Esophagus squamous epithelium (tissue), 5 donors: ENCODE data around the gene ST7. TPM values are rescaled to one million over a fixed set of nuclear protein-coding genes. Genes with fewer than 3 reads are reported as not detected.

ENCODE experiments used
- DNase-seq: peaks from one replicate; lab custom pipeline; 2025; lab: John Stamatoyannopoulos, UW
- H3K27ac ChIP-seq, 4 donors: fragments of 200-600 bp; sonication (generic); one replicate each; pipeline ENCODE4 v1.5.1; 2016 to 2019; ENCODE audit warnings: mild to moderate bottlenecking in 1 of 4
- H3K27me3 ChIP-seq, 4 donors: fragments of 200-600 bp; sonication (generic); 1 replicate in 3 of 4; 2 replicates in 1 of 4; pipeline versions ENCODE4 v1.5.1 to v1.6.0; 2017 to 2021; ENCODE audit warnings: antibody characterized with exemption in 1 of 4
- H3K36me3 ChIP-seq, 3 donors: fragments of 200-600 bp; sonication (generic); one replicate each; pipeline ENCODE4 v1.5.1; 2016 to 2019
- H3K4me1 ChIP-seq, 3 donors: fragments of 200-600 bp; sonication (generic); one replicate each; pipeline ENCODE4 v1.5.1; 2017 to 2019
- H3K4me3 ChIP-seq, 4 donors: fragments of 200-600 bp; sonication (generic); 1 replicate in 3 of 4; 2 replicates in 1 of 4; pipeline ENCODE4 v1.5.1; 2016 to 2019; ENCODE audit warnings: mild to moderate bottlenecking in 2 of 4, moderate library complexity in 1 of 4
- H3K9me3 ChIP-seq, 3 donors: fragments of 200-600 bp; sonication (generic); one replicate each; pipeline ENCODE4 v1.5.1; 2016 to 2019
- POLR2A ChIP-seq, 4 donors: fragments of 450-650 bp; IDR thresholded peaks; one replicate each; pipeline ENCODE4 v1.6.1; 2017; ENCODE audit warnings: antibody characterized with exemption in 4 of 4, mild to moderate bottlenecking in 4 of 4, moderate library complexity in 3 of 4
- WGBS, 2 donors: methylation state at CpG; one replicate each; pipeline ENCODE4 v1.1.5; 2018; 5-methylcytosine and 5-hydroxymethylcytosine counted together
- intact Hi-C: fragments of 100-400 bp; cut with DNase I; formaldehyde crosslinking; loops from one replicate; pipeline ENCODE4 v1.15.0; 2022
- total RNA-seq, 4 donors: library from RNA; depleted of rRNA; stranded (reverse); fragments of >200 nt; gene quantifications; one replicate each; pipeline ENCODE4 v1.1.0, GENCODE V29; 2016
- TF ChIP-seq, protein P1 (sequence below), 6 experiments: fragments of 450-650 bp in 4 of 6; fragments of 200-600 bp in 2 of 6; sonication (generic) in 2 of 6; IDR thresholded peaks; one replicate each; pipeline ENCODE4 v1.5.1; 2016 to 2019; ENCODE audit warnings: antibody characterized with exemption in 6 of 6, mild to moderate bottlenecking in 4 of 6, moderate library complexity in 4 of 6
- donor health status: DM: yes; HTN: yes; CAD: no.

Gene ST7
- total RNA-seq, 4 donors from 2014 or later = 12.9 to 18.0 (median 15.3) TPM

DNA sequence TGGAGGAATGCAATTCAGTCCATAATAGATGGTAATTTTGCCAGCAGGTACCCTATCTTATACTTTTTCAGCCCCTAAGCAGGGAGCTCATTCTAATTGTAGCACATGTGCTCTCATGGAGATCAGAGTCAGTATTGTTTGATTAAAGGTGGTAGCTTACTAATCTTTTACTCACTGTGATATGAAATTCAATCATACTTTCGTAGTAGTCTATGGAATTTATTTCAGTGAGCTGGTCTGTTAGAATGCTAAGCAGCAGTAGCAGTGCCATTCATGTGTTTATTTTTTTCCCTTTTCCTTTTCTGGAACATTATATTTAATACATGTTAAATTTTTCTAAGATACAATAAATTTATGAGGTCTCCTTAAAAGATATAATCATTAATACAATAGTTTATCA lies 109.0 kb downstream of the ST7 start:
- Histone ChIP-seq H3K36me3 (no peaks in the 10 kb centered on the region), H3K27me3 (no peaks in the 10 kb centered on the region), H3K4me1 (peaks cover 0 to 9% (median 0%) of the 10 kb centered on the region in 3 donors), H3K27ac (no peak overlapping the region), H3K4me3 (no peak overlapping the region), H3K9me3 (no peaks in the 10 kb centered on the region)
- intact Hi-C loops = no loop called here
- DNase-seq = no peak
- WGBS, 2 donors = 85 to 93% methylated on average over 1 of the region's 1 CpG
- TF ChIP-seq POLR2A (IDR thresholded peaks at IDR 0.05) = no peak
- TF ChIP-seq, protein P1, sequence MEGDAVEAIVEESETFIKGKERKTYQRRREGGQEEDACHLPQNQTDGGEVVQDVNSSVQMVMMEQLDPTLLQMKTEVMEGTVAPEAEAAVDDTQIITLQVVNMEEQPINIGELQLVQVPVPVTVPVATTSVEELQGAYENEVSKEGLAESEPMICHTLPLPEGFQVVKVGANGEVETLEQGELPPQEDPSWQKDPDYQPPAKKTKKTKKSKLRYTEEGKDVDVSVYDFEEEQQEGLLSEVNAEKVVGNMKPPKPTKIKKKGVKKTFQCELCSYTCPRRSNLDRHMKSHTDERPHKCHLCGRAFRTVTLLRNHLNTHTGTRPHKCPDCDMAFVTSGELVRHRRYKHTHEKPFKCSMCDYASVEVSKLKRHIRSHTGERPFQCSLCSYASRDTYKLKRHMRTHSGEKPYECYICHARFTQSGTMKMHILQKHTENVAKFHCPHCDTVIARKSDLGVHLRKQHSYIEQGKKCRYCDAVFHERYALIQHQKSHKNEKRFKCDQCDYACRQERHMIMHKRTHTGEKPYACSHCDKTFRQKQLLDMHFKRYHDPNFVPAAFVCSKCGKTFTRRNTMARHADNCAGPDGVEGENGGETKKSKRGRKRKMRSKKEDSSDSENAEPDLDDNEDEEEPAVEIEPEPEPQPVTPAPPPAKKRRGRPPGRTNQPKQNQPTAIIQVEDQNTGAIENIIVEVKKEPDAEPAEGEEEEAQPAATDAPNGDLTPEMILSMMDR (IDR thresholded peaks at IDR 0.05) = no peak

DNA sequence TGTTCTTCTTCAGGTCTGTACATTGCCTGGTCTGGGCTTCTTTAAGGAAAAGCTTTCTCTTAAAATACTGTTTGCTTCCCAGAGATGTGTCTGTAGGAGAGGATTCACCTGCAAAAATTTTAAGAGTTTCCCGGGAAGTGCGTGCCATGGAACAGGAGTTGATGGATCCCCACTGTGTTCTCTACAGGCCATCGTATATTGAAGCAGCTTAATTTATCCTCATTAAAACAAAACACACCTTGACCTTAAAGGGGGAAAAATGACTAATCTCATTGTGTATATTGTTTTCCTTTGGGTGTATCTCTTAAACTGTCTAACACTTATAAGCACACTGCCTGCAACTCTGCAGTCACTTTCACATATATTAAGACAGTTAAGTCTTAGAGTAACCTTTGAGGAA lies 111.4 kb downstream of the ST7 start:
- H3K9me3 ChIP-seq = no peaks in the 10 kb centered on the region
- H3K4me1 ChIP-seq = peaks cover 0 to 20% (median 0%) of the 10 kb centered on the region in 3 donors
- no peaks in the 10 kb centered on the region for H3K36me3 ChIP-seq
- H3K4me3 ChIP-seq = no peak overlapping the region
- no peak for DNase-seq
- H3K27me3 ChIP-seq = no peaks in the 10 kb centered on the region
- no peak overlapping the region for H3K27ac ChIP-seq
- intact Hi-C loops = no loop called here
- 86 to 89% methylated on average over 3 of the region's 3 CpGs for WGBS, 2 donors
- TF ChIP-seq POLR2A (IDR thresholded peaks at IDR 0.05) = no peak
- TF ChIP-seq, protein P1 (IDR thresholded peaks at IDR 0.05) = no peak

DNA sequence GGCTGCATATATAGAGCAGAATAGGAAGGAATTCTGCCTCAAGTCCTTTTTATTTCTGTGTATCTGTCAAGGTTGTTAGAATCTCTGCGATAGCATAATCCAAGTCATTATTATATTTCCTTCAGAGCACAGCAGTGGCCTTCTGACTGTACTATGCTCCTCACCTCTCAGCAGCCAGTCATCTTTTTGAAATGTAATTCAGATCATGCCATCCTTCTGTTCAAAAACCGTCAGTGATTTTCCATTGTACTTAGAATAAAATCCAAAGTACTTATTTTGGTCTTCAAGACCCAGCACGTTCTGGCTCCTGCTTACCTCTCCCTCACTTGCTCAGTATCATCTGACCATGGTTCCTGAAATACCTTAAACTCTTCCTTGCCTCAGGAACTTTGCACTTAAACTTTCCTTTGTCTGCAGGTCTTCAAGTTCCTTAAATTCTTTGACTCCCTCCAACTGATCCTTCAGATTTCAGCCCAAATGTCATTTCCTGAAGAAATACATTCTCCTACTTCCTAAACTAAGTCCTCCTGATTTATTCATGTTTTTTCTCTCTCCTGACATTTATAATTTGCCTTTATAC lies 112.4 kb downstream of the ST7 start:
- H3K36me3 ChIP-seq = no peaks in the 10 kb centered on the region
- H3K27ac ChIP-seq = peak overlapping the region in 1 of 4 donors; percentile 27
- no peaks in the 10 kb centered on the region for H3K27me3 ChIP-seq
- H3K4me1 ChIP-seq = peaks cover 0 to 20% (median 0%) of the 10 kb centered on the region in 3 donors
- H3K9me3 ChIP-seq = no peaks in the 10 kb centered on the region
- WGBS, 2 donors = 53 to 65% methylated on average over 3 of the region's 3 CpGs
- H3K4me3 ChIP-seq = no peak overlapping the region
- DNase-seq = no peak
- intact Hi-C loops = no loop called here
- TF ChIP-seq, protein P1 (IDR thresholded peaks at IDR 0.05) = no peak
- no peak for TF ChIP-seq POLR2A (IDR thresholded peaks at IDR 0.05)

DNA sequence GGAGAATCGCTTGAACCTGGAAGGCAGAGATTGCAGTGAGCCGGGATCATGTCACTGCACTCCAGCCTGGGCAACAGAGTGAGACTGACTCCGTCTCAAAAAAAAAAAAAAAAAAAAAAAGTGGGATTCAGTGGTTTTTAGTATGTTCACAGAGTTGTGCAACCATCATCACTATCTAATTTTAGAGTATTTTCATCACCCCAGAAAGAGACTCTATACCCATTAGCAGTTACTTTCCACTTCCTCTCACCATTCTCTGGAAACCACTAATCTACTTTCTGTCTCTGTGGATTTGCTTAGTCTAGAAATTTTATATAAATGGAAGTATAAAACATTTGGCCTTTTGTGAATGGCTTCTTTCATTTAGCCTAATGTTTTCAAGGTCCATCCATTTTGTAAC lies 113.4 kb downstream of the ST7 start:
- 78 to 89% methylated on average over 3 of the region's 3 CpGs for WGBS, 2 donors
- Histone ChIP-seq H3K36me3 (no peaks in the 10 kb centered on the region), H3K9me3 (no peaks in the 10 kb centered on the region), H3K27ac (no peak overlapping the region), H3K4me1 (peaks cover 0 to 25% (median 0%) of the 10 kb centered on the region in 3 donors), H3K27me3 (no peaks in the 10 kb centered on the region), H3K4me3 (no peak overlapping the region)
- no peak for DNase-seq
- intact Hi-C loops = no loop called here
- no peak for TF ChIP-seq POLR2A (IDR thresholded peaks at IDR 0.05)
- TF ChIP-seq, protein P1 (IDR thresholded peaks at IDR 0.05) = no peak

DNA sequence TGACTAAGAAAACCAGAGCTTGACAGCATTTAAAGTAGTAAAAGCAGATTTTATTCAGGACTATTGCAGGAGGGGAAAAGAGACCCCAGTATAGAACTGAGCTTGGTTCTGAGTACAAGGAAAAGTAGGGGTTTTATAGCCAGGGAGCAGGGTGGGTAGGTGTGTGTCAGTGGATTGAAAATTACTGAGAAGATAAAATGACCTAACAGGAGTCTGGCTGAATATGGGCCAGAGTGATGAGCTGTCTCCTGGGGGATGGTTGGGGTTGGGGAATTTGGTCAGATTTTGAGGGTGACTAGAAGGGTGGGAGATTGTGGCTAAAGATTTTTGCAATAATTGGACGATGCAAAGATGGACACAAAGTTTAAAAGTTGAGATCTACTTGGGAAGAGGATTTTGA lies 114.0 kb downstream of the ST7 start:
- Histone ChIP-seq H3K27me3 (no peaks in the 10 kb centered on the region), H3K4me1 (peaks cover 0 to 32% (median 6%) of the 10 kb centered on the region in 3 donors), H3K27ac (no peak overlapping the region), H3K9me3 (no peaks in the 10 kb centered on the region), H3K4me3 (no peak overlapping the region), H3K36me3 (no peaks in the 10 kb centered on the region)
- intact Hi-C loops = no loop called here
- DNase-seq = no peak
- 75 to 84% methylated on average over 1 of the region's 1 CpG for WGBS, 2 donors
- TF ChIP-seq POLR2A (IDR thresholded peaks at IDR 0.05) = no peak
- TF ChIP-seq, protein P1 (IDR thresholded peaks at IDR 0.05) = no peak
